Loucy (cell line): ENCODE measurements around the gene KIF20B.

Source experiments
- H2AFZ ChIP-seq: fragments of 200-600 bp; sonication (generic); 2 replicates; pipeline ENCODE4 v1.6.0; 2016; ENCODE audit warnings: antibody characterized with exemption, mild to moderate bottlenecking, low read length, moderate library complexity
- H3F3A ChIP-seq: fragments of 200-600 bp; 2 replicates; pipeline ENCODE4 v1.6.0; 2016; ENCODE audit warnings: antibody characterized with exemption, low read depth, mild to moderate bottlenecking
- H3K27me3 ChIP-seq: fragments of 200-600 bp; sonication (generic); 2 replicates; pipeline ENCODE4 v1.6.1; 2014; ENCODE audit warnings: low read length, mild to moderate bottlenecking; ENCODE audit not compliant: insufficient read depth, poor library complexity, severe bottlenecking
- H3K36me3 ChIP-seq: fragments of 200-600 bp; sonication (generic); 2 replicates; pipeline ENCODE4 v1.6.1; 2016; ENCODE audit warnings: low read length; ENCODE audit not compliant: insufficient read depth
- H3K4me1 ChIP-seq: fragments of 200-600 bp; sonication (generic); 2 replicates; pipeline ENCODE4 v1.5.1; 2014; ENCODE audit warnings: low read length, mild to moderate bottlenecking; ENCODE audit not compliant: insufficient read depth, poor library complexity, severe bottlenecking
- H3K4me2 ChIP-seq: fragments of 200-600 bp; sonication (generic); 2 replicates; pipeline ENCODE4 v1.6.0; 2014; ENCODE audit warnings: antibody characterized with exemption, low read length, low read depth, mild to moderate bottlenecking; ENCODE audit not compliant: poor library complexity, severe bottlenecking
- H3K4me3 ChIP-seq: fragments of 200-600 bp; sonication (generic); 2 replicates; pipeline ENCODE4 v1.5.1; 2014; ENCODE audit warnings: low read length, mild to moderate bottlenecking, mixed read lengths; ENCODE audit not compliant: poor library complexity, severe bottlenecking
- H3K79me2 ChIP-seq: fragments of 200-600 bp; sonication (generic); 2 replicates; pipeline ENCODE4 v1.6.1; 2014; ENCODE audit warnings: low read length; ENCODE audit not compliant: insufficient read depth
- H3K9ac ChIP-seq: fragments of 200-600 bp; sonication (generic); 2 replicates; pipeline ENCODE4 v1.6.0; 2014; ENCODE audit warnings: mild to moderate bottlenecking, low read depth, low read length, moderate library complexity; ENCODE audit not compliant: poor library complexity, severe bottlenecking
- H3K9me2 ChIP-seq: fragments of 200-600 bp; sonication (generic); replicated peaks from 2 replicates; pipeline ENCODE4 v1.6.1; 2016; ENCODE audit warnings: low read depth, low read length, mixed read lengths
- H3K9me3 ChIP-seq: fragments of 200-600 bp; sonication (generic); 2 replicates; pipeline ENCODE4 v1.6.1; 2014; ENCODE audit warnings: mild to moderate bottlenecking, antibody characterized with exemption, low read length, low read depth; ENCODE audit not compliant: insufficient read depth
- H4K20me1 ChIP-seq: fragments of 200-600 bp; sonication (generic); 2 replicates; pipeline ENCODE4 v1.6.0; 2014; ENCODE audit warnings: antibody characterized with exemption, low read length, mild to moderate bottlenecking; ENCODE audit not compliant: insufficient read depth, poor library complexity, severe bottlenecking
- CTCF ChIP-seq: fragments of 200-600 bp; sonication (generic); conservative IDR thresholded peaks from 2 replicates; pipeline ENCODE4 v1.5.1; 2014; ENCODE audit warnings: mild to moderate bottlenecking, antibody characterized with exemption, low read length
- EZH2phosphoT487 ChIP-seq: fragments of 200-600 bp; IDR thresholded peaks from 2 replicates; pipeline ENCODE4 v1.6.1; 2018; ENCODE audit warnings: antibody characterized with exemption, mild to moderate bottlenecking, moderate library complexity, borderline replicate concordance

Gene KIF20B

GRCh38 chr10:89782470-89782869 is 81.1 kb downstream of the KIF20B start:
- no peak for TF ChIP-seq CTCF
- no peak for TF ChIP-seq EZH2phosphoT487
- Histone ChIP-seq H3F3A (no peaks in the 10 kb centered on the region), H3K9me2 (no peaks in the 10 kb centered on the region), H3K79me2 (no peaks in the 10 kb centered on the region), H3K9me3 (no peaks in the 10 kb centered on the region), H3K4me1 (no peaks in the 10 kb centered on the region), H3K4me2 (no peak overlapping the region), H3K4me3 (no peak overlapping the region), H3K9ac (no peak overlapping the region), H3K36me3 (peaks cover 17% of the 10 kb centered on the region; the same call in 1 of the 2 replicates), H2AFZ (no peak overlapping the region), H4K20me1 (no peaks in the 10 kb centered on the region), H3K27me3 (no peaks in the 10 kb centered on the region)

- Histone ChIP-seq H3K27me3 (no peaks in the 10 kb centered on the region), H3K9me3 (no peaks in the 10 kb centered on the region), H3K4me1 (no peaks in the 10 kb centered on the region), H2AFZ (no peak overlapping the region), H3K9ac (no peak overlapping the region), H3K36me3 (peaks cover 15% of the 10 kb centered on the region; the same call in 1 of the 2 replicates), H3K79me2 (no peaks in the 10 kb centered on the region), H4K20me1 (no peaks in the 10 kb centered on the region), H3K4me3 (no peak overlapping the region), H3F3A (no peaks in the 10 kb centered on the region), H3K4me2 (no peak overlapping the region), H3K9me2 (no peaks in the 10 kb centered on the region)
- TF ChIP-seq EZH2phosphoT487, result no peak
- TF ChIP-seq CTCF, result no peak
Observed at GRCh38 chr10:89783406-89783805, 82.0 kb downstream of the KIF20B start.

- Histone ChIP-seq H4K20me1 (no peaks in the 10 kb centered on the region), H2AFZ (no peak overlapping the region), H3K27me3 (no peaks in the 10 kb centered on the region), H3K36me3 (peaks cover 6% of the 10 kb centered on the region; the same call in 1 of the 2 replicates), H3F3A (no peaks in the 10 kb centered on the region), H3K79me2 (no peaks in the 10 kb centered on the region), H3K4me1 (no peaks in the 10 kb centered on the region), H3K4me2 (no peak overlapping the region), H3K9me2 (no peaks in the 10 kb centered on the region), H3K4me3 (no peak overlapping the region), H3K9ac (no peak overlapping the region), H3K9me3 (no peaks in the 10 kb centered on the region)
- TF ChIP-seq EZH2phosphoT487, result no peak
- no peak for TF ChIP-seq CTCF
Observed at GRCh38 chr10:89785095-89785494, 83.7 kb downstream of the KIF20B start.
